K562 (cell line): ENCODE measurements around the gene ENTR1. TPM values are rescaled to one million over a fixed set of nuclear protein-coding genes. Genes with fewer than 3 reads are reported as not detected.

Experiments
- ATF6 ChIP-seq: sonication (generic); formaldehyde crosslinking; IDR thresholded peaks from 2 replicates; pipeline ENCODE4 v1.4.0; 2020; ENCODE audit warnings: mild to moderate bottlenecking, missing genetic modification reagents
- CBX2 ChIP-seq: fragments of 200-600 bp; sonication (generic); IDR thresholded peaks from one replicate; pipeline ENCODE4 v1.6.1; 2012; ENCODE audit warnings: mild to moderate bottlenecking, low read length, inconsistent platforms; ENCODE audit not compliant: insufficient read depth, poor library complexity, severe bottlenecking
- CLOCK ChIP-seq: fragments of 250-450 bp; sonication (Bioruptor Pico); IDR thresholded peaks from 2 replicates; pipeline ENCODE4 v1.4.0; 2020; ENCODE audit warnings: mild to moderate bottlenecking, moderate library complexity, borderline replicate concordance
- HNRNPK ChIP-seq: fragments of 200-400 bp; formaldehyde crosslinking; IDR thresholded peaks from one replicate; pipeline ENCODE4 v1.6.1; 2018; ENCODE audit warnings: mild to moderate bottlenecking, low read depth, low read length; ENCODE audit not compliant: poor library complexity, severe bottlenecking
- MCM5 ChIP-seq: fragments of 450-650 bp; IDR thresholded peaks from 2 replicates; pipeline ENCODE4 v1.6.1; 2016; ENCODE audit warnings: low read depth
- NFE2L1 ChIP-seq: fragments of 450-650 bp; IDR thresholded peaks from 2 replicates; pipeline ENCODE4 v1.6.1; 2016; ENCODE audit warnings: missing genetic modification characterization, low read depth, mild to moderate bottlenecking, missing compliant biosample characterization, moderate library complexity, borderline replicate concordance
- RBFOX2 ChIP-seq: fragments of 200-400 bp; formaldehyde crosslinking; IDR thresholded peaks from 2 replicates; pipeline ENCODE4 v1.6.1; 2017; ENCODE audit warnings: low read depth, mild to moderate bottlenecking, low read length, moderate library complexity
- RBM14 ChIP-seq: fragments of 200-400 bp; formaldehyde crosslinking; IDR thresholded peaks from 2 replicates; pipeline ENCODE4 v1.6.1; 2018; ENCODE audit warnings: low read depth, mild to moderate bottlenecking, low read length, moderate library complexity, borderline replicate concordance; ENCODE audit not compliant: insufficient read depth
- SNRNP70 ChIP-seq: fragments of 200-400 bp; formaldehyde crosslinking; optimal IDR thresholded peaks from 2 replicates; pipeline ENCODE3; 2017; ENCODE audit warnings: low read depth, low read length
- SOX6 ChIP-seq: fragments of 450-650 bp; IDR thresholded peaks from 2 replicates; pipeline ENCODE4 v1.6.1; 2014; ENCODE audit warnings: mild to moderate bottlenecking
- SRSF1 ChIP-seq: fragments of 200-400 bp; formaldehyde crosslinking; IDR thresholded peaks from 2 replicates; pipeline ENCODE4 v1.6.1; 2017; ENCODE audit warnings: mild to moderate bottlenecking, low read depth, low read length, moderate library complexity
- TGIF2 ChIP-seq: sonication (generic); formaldehyde crosslinking; IDR thresholded peaks from 2 replicates; pipeline ENCODE4 v1.8.1; 2022; ENCODE audit warnings: mild to moderate bottlenecking, missing genetic modification reagents, moderate library complexity
- U2AF2 ChIP-seq: fragments of 200-400 bp; formaldehyde crosslinking; optimal IDR thresholded peaks from 2 replicates; pipeline ENCODE3; 2017; ENCODE audit warnings: low read depth, mild to moderate bottlenecking, low read length
- ZEB2 ChIP-seq: fragments of 450-650 bp; IDR thresholded peaks from 2 replicates; pipeline ENCODE4 v1.6.1; 2016
- ZNF277 ChIP-seq: fragments of 250-450 bp; sonication (Bioruptor Pico); IDR thresholded peaks from 2 replicates; pipeline ENCODE4 v1.8.0; 2022; ENCODE audit warnings: inconsistent platforms, mild to moderate bottlenecking, moderate library complexity, borderline replicate concordance
- ZNF280B ChIP-seq: fragments of 250-450 bp; sonication (Bioruptor Pico); IDR thresholded peaks from 2 replicates; pipeline ENCODE4 v1.5.1; 2021; ENCODE audit warnings: mild to moderate bottlenecking
- ZNF764 ChIP-seq: fragments of 250-450 bp; sonication (Bioruptor Pico); IDR thresholded peaks from 2 replicates; pipeline ENCODE4 v1.4.0; 2020; ENCODE audit warnings: low read depth, mild to moderate bottlenecking, moderate library complexity
- polyA plus RNA-seq, 8 experiments: library from polyadenylated mRNA; depleted of rRNA in 4 of 8; stranded (reverse) in 5 of 8; unstranded in 3 of 8; fragments of >200 nt; fragmentation: Nextera tagmentation in 2 of 8; fragmentation: Illumina TruSeq in 1 of 8; extraction: Ambion mirVana in 2 of 8; extraction: Trizol in 1 of 8; gene quantifications; 2 replicates each; pipeline versions ENCODE4 v1.2.1 to v1.2.3, GENCODE V29; 2011 to 2014; ENCODE audit warnings: inconsistent platforms in 1 of 8, missing spikeins in 1 of 8
- total RNA-seq, 7 experiments: library from RNA; depleted of rRNA in 6 of 7; stranded (reverse); fragments of >200 nt in 6 of 7; fragmentation: Illumina TruSeq in 2 of 7; extraction: Trizol in 2 of 7; gene quantifications; 2 replicates each; pipeline versions ENCODE4 v1.2.1 to v1.2.3, GENCODE V29; 2011 to 2021; ENCODE audit warnings: low replicate concordance in 1 of 7
- TF ChIP-seq, protein P1 (sequence below): fragments of 450-650 bp; conservative IDR thresholded peaks from 2 replicates; pipeline ENCODE4 v1.6.1; 2016; ENCODE audit warnings: missing genetic modification characterization, low read depth, mild to moderate bottlenecking, missing compliant biosample characterization, moderate library complexity

Gene ENTR1
- total and polyA plus RNA-seq, 9 of the 15 experiments (the other 6 are each of a cell fraction or from before 2014, with no cell fraction given): 6.7 to 106 (median 72.6) TPM

GRCh38 chr9:136363949-136364748 is 46.3 kb downstream of the ENTR1 start (continued):
- TF ChIP-seq ZNF280B (CRISPR knock-in tag) (no peak), NFE2L1 (tag) (no peak), CLOCK (CRISPR knock-in tag) (no peak), ZNF764 (no peak), ATF6 (no peak), SOX6 (no peak), MCM5 (no peak), U2AF2 (no peak), SRSF1 (no peak), RBM14 (0 out of 2 replicates have a peak, but pooled peaks have one; percentile 68), ZEB2 (no peak), HNRNPK (no peak), ZNF277 (CRISPR knock-in tag) (no peak), RBFOX2 (peak; percentile 50; the same call in 1 of the 2 replicates), CBX2 (no peak), TGIF2 (CRISPR knock-in tag) (no peak), SNRNP70 (peak; percentile 66)
- TF ChIP-seq, protein P1, sequence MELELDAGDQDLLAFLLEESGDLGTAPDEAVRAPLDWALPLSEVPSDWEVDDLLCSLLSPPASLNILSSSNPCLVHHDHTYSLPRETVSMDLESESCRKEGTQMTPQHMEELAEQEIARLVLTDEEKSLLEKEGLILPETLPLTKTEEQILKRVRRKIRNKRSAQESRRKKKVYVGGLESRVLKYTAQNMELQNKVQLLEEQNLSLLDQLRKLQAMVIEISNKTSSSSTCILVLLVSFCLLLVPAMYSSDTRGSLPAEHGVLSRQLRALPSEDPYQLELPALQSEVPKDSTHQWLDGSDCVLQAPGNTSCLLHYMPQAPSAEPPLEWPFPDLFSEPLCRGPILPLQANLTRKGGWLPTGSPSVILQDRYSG (tag): no peak
